GM12878 (cell line): ENCODE data around the gene DENND6B. TPM values are rescaled to one million over a fixed set of nuclear protein-coding genes. Genes with fewer than 3 reads are reported as not detected.

Experiments used
- ATAC-seq: fragments of 200-7000 bp; cut with Tn5 transposase; 3 replicates; pipeline ENCODE4 v1.9.1; 2020; ENCODE audit warnings: mild to moderate bottlenecking, moderate library complexity
- BruUV-seq: library from RNA; stranded (reverse); fragments of 400-500 nt; replicated peaks from 2 replicates; lab custom pipeline; 2021; lab: Mats Ljungman, UMichigan
- CTCF ChIA-PET: fragments of 300-600 bp; sonication (Branson Sonifier 250); formaldehyde crosslinking; extraction: SDS; loops from one replicate; lab custom pipeline; 2021; ENCODE audit warnings: inconsistent platforms; lab: Yijun Ruan, JAX
- POLR2A ChIA-PET: fragments of 350-600 bp; formaldehyde crosslinking; extraction: SDS; loops from one replicate; lab custom pipeline; 2021; ENCODE audit warnings: inconsistent platforms; lab: Charles Lee
- RAD21 ChIA-PET: fragments of 300-600 bp; sonication (Branson Sonifier 250); formaldehyde crosslinking; loops from one replicate; lab custom pipeline; 2023; ENCODE audit warnings: antibody characterized with exemption; ENCODE audit not compliant: unreplicated experiment; lab: Charles Lee
- SMC1A ChIA-PET: fragments of 300-600 bp; sonication (Branson Sonifier 250); formaldehyde crosslinking; loops from one replicate; lab custom pipeline; 2023; ENCODE audit not compliant: unreplicated experiment, uncharacterized antibody; lab: Charles Lee
- DNase-seq: peaks from one replicate; pipeline ENCODE4 v3.0.0-alpha.2; 2011; ENCODE audit warnings: low read depth, low spot score
- FAIRE-seq: peaks from 3 replicates; lab custom pipeline; 2011; peaks lifted over from hg19 to GRCh38; lab: Jason Lieb, UNC
- H2AFZ ChIP-seq: 2 replicates; pipeline ENCODE4 v1.6.0; 2011; ENCODE audit warnings: low read depth, low read length, control low read depth; ENCODE audit not compliant: control insufficient read depth
- H3K27ac ChIP-seq: 2 replicates; pipeline ENCODE4 v1.5.1; 2011; ENCODE audit warnings: control low read depth; ENCODE audit not compliant: control insufficient read depth, insufficient read depth
- H3K27me3 ChIP-seq, 2 experiments: replicated peaks in 1 of 2; 2 replicates each; pipeline versions ENCODE4 v1.6.0 to v1.6.1; 2011; ENCODE audit warnings: low read length in 1 of 2; ENCODE audit not compliant: control insufficient read depth in 2 of 2, insufficient read depth in 2 of 2
- H3K36me3 ChIP-seq, 2 experiments: 2 replicates each; pipeline ENCODE4 v1.5.1; 2011; ENCODE audit warnings: low read length in 1 of 2; ENCODE audit not compliant: control insufficient read depth in 2 of 2, insufficient read depth in 2 of 2
- H3K4me1 ChIP-seq: 2 replicates; pipeline ENCODE4 v1.6.1; 2011; ENCODE audit warnings: mild to moderate bottlenecking, low read length, moderate library complexity, mixed read lengths; ENCODE audit not compliant: control insufficient read depth, insufficient read depth
- H3K4me2 ChIP-seq: 2 replicates; pipeline ENCODE4 v1.6.0; 2011; ENCODE audit warnings: control low read depth; ENCODE audit not compliant: control insufficient read depth, insufficient read depth
- H3K4me3 ChIP-seq: fragments of 200-600 bp; sonication (generic); 2 replicates; pipeline ENCODE4 v1.5.1; 2016
- H3K79me2 ChIP-seq: 2 replicates; pipeline ENCODE4 v1.6.0; 2011; ENCODE audit warnings: low read length; ENCODE audit not compliant: control insufficient read depth, insufficient read depth
- H3K9ac ChIP-seq: 2 replicates; pipeline ENCODE4 v1.8.0; 2011; ENCODE audit warnings: low read length, control low read depth, mixed read lengths; ENCODE audit not compliant: control insufficient read depth, insufficient read depth
- H3K9me3 ChIP-seq: replicated peaks from 3 replicates; pipeline ENCODE4 v1.5.1; 2011; ENCODE audit warnings: mild to moderate bottlenecking, low read length; ENCODE audit not compliant: control insufficient read depth, insufficient read depth
- H4K20me1 ChIP-seq: 2 replicates; pipeline ENCODE4 v1.6.0; 2011; ENCODE audit not compliant: control insufficient read depth, insufficient read depth
- BHLHE40 ChIP-seq, 2 experiments: fragments of 450-650 bp in 1 of 2; IDR thresholded peaks; 2 replicates each; pipeline ENCODE4 v1.6.1; 2011 to 2017; ENCODE audit warnings: low read depth in 2 of 2, borderline replicate concordance in 1 of 2, improper control_type of control experiment in 1 of 2, low read length in 1 of 2, mild to moderate bottlenecking in 1 of 2
- CBFB ChIP-seq: IDR thresholded peaks from 2 replicates; pipeline ENCODE4 v1.6.1; 2016; ENCODE audit warnings: antibody characterized with exemption, low read depth
- EGR1 ChIP-seq, 2 experiments: IDR thresholded peaks; 1 replicate in 1 of 2; 2 replicates in 1 of 2; pipeline ENCODE4 v1.6.1; 2011 to 2012; ENCODE audit warnings: low read depth in 2 of 2, low read length in 2 of 2, borderline replicate concordance in 1 of 2, mild to moderate bottlenecking in 1 of 2, moderate library complexity in 1 of 2
- HCFC1 ChIP-seq: fragments of 150-350 bp; IDR thresholded peaks from 2 replicates; pipeline ENCODE4 v1.6.1; 2014; ENCODE audit warnings: low read length
- MXI1 ChIP-seq: fragments of 150-350 bp; IDR thresholded peaks from 2 replicates; pipeline ENCODE4 v1.6.1; 2011; ENCODE audit warnings: low read depth, mild to moderate bottlenecking, inconsistent platforms, low read length, improper control_type of control experiment
- NR2C1 ChIP-seq: fragments of 450-650 bp; IDR thresholded peaks from 2 replicates; pipeline ENCODE4 v1.6.1; 2017; ENCODE audit warnings: antibody characterized with exemption, mild to moderate bottlenecking, moderate library complexity
- POLR2A ChIP-seq: IDR thresholded peaks from 2 replicates; pipeline ENCODE4 v1.6.1; 2011; ENCODE audit warnings: low read depth, mild to moderate bottlenecking, low read length
- RELB ChIP-seq: fragments of 450-650 bp; IDR thresholded peaks from 2 replicates; pipeline ENCODE4 v1.6.1; 2017; ENCODE audit warnings: low read depth, mild to moderate bottlenecking, moderate library complexity
- SUZ12 ChIP-seq: fragments of 200-600 bp; sonication (generic); IDR thresholded peaks from one replicate; pipeline ENCODE4 v1.6.1; 2018; ENCODE audit warnings: antibody characterized with exemption, mild to moderate bottlenecking; ENCODE audit not compliant: unreplicated experiment
- ZBTB40 ChIP-seq: fragments of 450-650 bp; IDR thresholded peaks from 2 replicates; pipeline ENCODE4 v1.6.1; 2016; ENCODE audit warnings: mild to moderate bottlenecking, moderate library complexity, borderline replicate concordance
- ZSCAN29 ChIP-seq: fragments of 450-650 bp; IDR thresholded peaks from 2 replicates; pipeline ENCODE4 v1.6.1; 2017; ENCODE audit warnings: mild to moderate bottlenecking, moderate library complexity
- WGBS: methylation state at CpG from one replicate; pipeline ENCODE4 v1.1.6; 2016; ENCODE audit warnings: low lambda C conversion rate; ENCODE audit not compliant: insufficient replicate concordance, insufficient coverage; ENCODE audit errors: missing lambda C conversion rate; 5-methylcytosine and 5-hydroxymethylcytosine counted together
- in situ Hi-C: fragments of 300-500 bp; cut with MboI; formaldehyde crosslinking; loops from 9 replicates; pipeline ENCODE4 v1.14.3; 2018; ENCODE audit warnings: mixed read lengths
- intact Hi-C: fragments of 100-400 bp; cut with micrococcal nuclease; formaldehyde crosslinking; loops from one replicate; pipeline ENCODE4 v1.14.2; 2022; ENCODE audit not compliant: unreplicated experiment
- polyA plus RNA-seq, 11 experiments: library from polyadenylated mRNA; depleted of rRNA in 4 of 11; unstranded in 6 of 11; stranded (reverse) in 5 of 11; fragments of >200 nt; fragmentation: Nextera tagmentation in 4 of 11; fragmentation: Illumina TruSeq in 1 of 11; extraction: Ambion mirVana in 4 of 11; extraction: Trizol in 1 of 11; gene quantifications; 1 replicate in 1 of 11; 2 replicates in 10 of 11; pipeline versions ENCODE4 v1.2.1 to v1.2.3, GENCODE V29; 2011 to 2016; ENCODE audit warnings: inconsistent platforms in 2 of 11, missing spikeins in 2 of 11, low read depth in 1 of 11
- total RNA-seq, 4 experiments: library from RNA; depleted of rRNA in 3 of 4; stranded (reverse); fragments of >200 nt in 3 of 4; fragmentation: Illumina TruSeq in 1 of 4; extraction: Trizol in 1 of 4; gene quantifications; 2 replicates each; pipeline versions ENCODE4 v1.2.1 to v1.2.3, GENCODE V29; 2013 to 2021
- TF ChIP-seq, protein P1 (sequence below): IDR thresholded peaks from 2 replicates; pipeline ENCODE4 v1.6.1; 2011; ENCODE audit warnings: low read depth, low read length, improper control_type of control experiment, borderline replicate concordance

Gene DENND6B
- total and polyA plus RNA-seq, 10 of the 15 experiments (the other 5 are each of a cell fraction or from before 2014, with no cell fraction given), result 0.72 to 11.3 (median 6.2) TPM

GRCh38 chr22:50306753-50307749 is 19.8 kb downstream of the DENND6B start, which contains the start of gene PLXNB2 (continued):
- TF ChIP-seq, protein P1, sequence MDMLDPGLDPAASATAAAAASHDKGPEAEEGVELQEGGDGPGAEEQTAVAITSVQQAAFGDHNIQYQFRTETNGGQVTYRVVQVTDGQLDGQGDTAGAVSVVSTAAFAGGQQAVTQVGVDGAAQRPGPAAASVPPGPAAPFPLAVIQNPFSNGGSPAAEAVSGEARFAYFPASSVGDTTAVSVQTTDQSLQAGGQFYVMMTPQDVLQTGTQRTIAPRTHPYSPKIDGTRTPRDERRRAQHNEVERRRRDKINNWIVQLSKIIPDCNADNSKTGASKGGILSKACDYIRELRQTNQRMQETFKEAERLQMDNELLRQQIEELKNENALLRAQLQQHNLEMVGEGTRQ, result no peak
- TF ChIP-seq CBFB (no peak), HCFC1 (no peak), SUZ12 (no peak), NR2C1 (no peak), MXI1 (peak; percentile 70), ZSCAN29 (no peak), EGR1 (IDR thresholded peaks at IDR 0.05; ENCODE audit: borderline replicate concordance in 1 of 2, low read depth in 2 of 2, low read length in 2 of 2) (peak in 1 of 2 experiments; percentile 40; a peak in 1 of 3 replicates)

DNA sequence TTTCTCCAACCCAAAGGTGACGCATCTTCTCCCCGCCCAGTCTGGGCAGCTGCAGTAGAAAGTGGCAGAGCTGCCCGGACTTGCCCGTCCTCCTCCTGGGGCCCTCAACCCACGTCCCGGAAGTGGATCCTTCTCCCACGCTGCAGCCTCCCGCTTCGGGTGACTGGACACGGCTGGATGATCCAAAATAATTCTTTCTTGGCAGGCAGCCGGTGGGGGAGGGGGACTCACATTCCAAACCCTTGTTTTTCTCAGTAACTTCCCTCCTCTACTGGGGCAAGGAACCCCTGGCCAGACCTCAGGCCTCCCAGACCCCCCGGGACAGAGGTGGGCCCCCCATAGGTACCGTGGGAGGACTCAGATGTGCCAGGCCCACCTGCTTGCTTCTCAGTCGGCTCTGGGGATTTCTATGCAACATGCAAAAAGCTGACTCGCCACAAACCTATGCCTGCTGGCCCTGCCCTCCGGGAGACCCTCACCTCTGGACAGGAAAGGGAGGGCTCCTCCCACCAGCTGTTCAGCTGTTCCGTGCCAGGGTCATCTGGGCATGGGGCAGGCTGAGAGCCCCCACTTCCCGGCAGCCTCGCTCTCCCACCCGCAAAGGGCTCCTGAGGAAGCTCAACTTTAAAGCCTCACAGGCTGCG is 20.8 kb downstream of the DENND6B start:
- peak; percentile 36 for DNase-seq
- Histone ChIP-seq H4K20me1 (peaks cover 4% of the 10 kb centered on the region; the same call in 1 of the 2 replicates), H3K9me3 (no peaks in the 10 kb centered on the region), H3K27me3 (no peaks in the 10 kb centered on the region), H3K9ac (peak overlapping the region; percentile 96), H2AFZ (no peak overlapping the region), H3K4me2 (peak overlapping the region; percentile 99), H3K4me1 (peaks cover 60% of the 10 kb centered on the region), H3K27ac (peak overlapping the region; percentile 78), H3K36me3 (peaks cover 1 to 2% of the 10 kb centered on the region in 2 experiments; a peak in 2 of 4 replicates), H3K4me3 (peak overlapping the region; percentile 91), H3K79me2 (peaks cover 63% of the 10 kb centered on the region)
- RAD21 ChIA-PET, result interaction anchor here (0.5 to 3.8 kb wide), 9 partner anchors 9 to 220 kb away, joined by 3 to 13 read pairs (median 4); partner anchors contain the start of gene SCO2
- under 1% methylated on average over 21 of the region's 21 CpGs for WGBS
- in situ Hi-C loops, result no loop called here
- intact Hi-C loops, result no loop called here
- SMC1A ChIA-PET, result interaction anchor here (0.7 to 4.2 kb wide), 4 partner anchors 13 to 36 kb away, joined by 3 to 21 read pairs (median 4); no protein-coding TSS in a partner anchor
- CTCF ChIA-PET, result interaction anchor here (1.8 to 4.0 kb wide), 5 partner anchors 12 to 36 kb away, joined by 4 to 17 read pairs (median 14); partner anchors contain the start of gene DENND6B
- no peak for FAIRE-seq
- POLR2A ChIA-PET, result interaction anchor here (0.8 to 3.8 kb wide), 7 partner anchors 8 to 315 kb away, joined by 3 to 22 read pairs (median 3); no protein-coding TSS in a partner anchor
- no TSS peak for BruUV-seq
- ATAC-seq, result peak; percentile 70
- TF ChIP-seq POLR2A, result peak; percentile 58
- peak; percentile 72 for TF ChIP-seq RELB
- TF ChIP-seq BHLHE40 (IDR thresholded peaks at IDR 0.05; ENCODE audit: borderline replicate concordance in 1 of 2, low read depth in 2 of 2, low read length in 1 of 2), result peak in 1 of 2 experiments; percentile 58; a peak in 1 of 4 replicates
- peak; percentile 40; the same call in 1 of the 2 replicates for TF ChIP-seq ZBTB40
